Measurements from ENCODE around the gene PCGF1. TPM values are rescaled to one million over a fixed set of nuclear protein-coding genes. Genes with fewer than 3 reads are reported as not detected.

PCGF1 gene
- total RNA-seq, 1 experiment from 2014 or later = 30.5 TPM

DNA sequence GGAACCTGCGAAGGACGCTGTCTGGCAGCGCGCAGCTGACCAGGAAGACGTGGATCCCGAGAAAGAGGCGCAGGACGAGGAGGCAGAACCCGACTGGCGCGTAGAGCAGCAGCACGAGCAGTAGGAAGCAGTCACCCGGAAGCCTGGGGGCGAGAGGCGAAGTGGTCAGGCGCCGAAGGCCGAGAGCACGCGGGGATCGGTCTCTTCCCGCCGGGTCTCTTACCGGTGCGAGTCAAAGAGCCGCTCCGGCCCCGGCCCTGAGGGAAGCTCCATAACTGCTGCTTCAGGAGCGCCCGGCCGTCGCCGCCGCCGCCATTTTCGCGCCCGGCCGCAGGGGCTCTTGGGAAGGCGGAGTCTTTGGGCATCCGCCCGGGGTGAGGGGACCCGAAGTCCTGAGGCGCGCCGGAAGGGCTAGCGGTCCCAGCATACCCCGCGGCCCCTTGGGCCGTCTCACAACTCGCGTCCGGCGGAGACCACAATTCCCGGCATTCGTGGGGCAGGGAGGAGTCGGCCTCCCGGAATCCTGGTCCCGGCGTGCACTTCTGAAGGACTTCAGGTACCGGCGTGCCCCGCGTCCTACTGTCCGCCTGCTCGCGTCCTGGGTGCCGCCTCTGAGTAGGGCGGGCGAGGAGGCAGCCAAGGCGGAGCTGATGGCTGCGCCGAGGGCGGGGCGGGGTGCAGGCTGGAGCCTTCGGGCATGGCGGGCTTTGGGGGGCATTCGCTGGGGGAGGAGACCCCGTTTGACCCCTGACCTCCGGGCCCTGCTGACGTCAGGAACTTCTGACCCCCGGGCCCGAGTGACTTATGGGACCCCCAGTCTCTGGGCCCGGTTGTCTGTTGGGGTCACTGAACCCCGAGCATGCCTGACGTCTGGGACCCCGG, 22.1 kb upstream of the PCGF1 start, which contains the start of the genes AUP1 and HTRA2:
TSS of gene AUP1 (minus strand) at position 350 of the 882 bp plus-strand sequence. CDS start at position 273, 77 bp downstream.
TSS of gene HTRA2 (plus strand) at position 577 of the 882 bp plus-strand sequence. CDS start at position 651, 74 bp downstream.
- peaks cover 40% of the 10 kb centered on the region for H3K36me3 ChIP-seq
- H3K27me3 ChIP-seq = no peaks in the 10 kb centered on the region
- H3K4me3 ChIP-seq = peak within 1 kb of the TSS; percentile 80
- no peaks in the 10 kb centered on the region for H3K9me3 ChIP-seq (replicated peaks)
- H3K27ac ChIP-seq = peak within 1 kb of the TSS; percentile 79
- peak; percentile 99 for DNase-seq
- peaks cover 7% of the 10 kb centered on the region for H3K4me1 ChIP-seq

GRCh38 chr2:74528600-74529356, 21.3 kb upstream of the PCGF1 start:
- no peak for DNase-seq
- peaks cover 40% of the 10 kb centered on the region for H3K36me3 ChIP-seq
- no peaks in the 10 kb centered on the region for H3K9me3 ChIP-seq (replicated peaks)
- peaks cover 7% of the 10 kb centered on the region for H3K4me1 ChIP-seq
- peak overlapping the region; percentile 80 for H3K4me3 ChIP-seq
- H3K27me3 ChIP-seq = no peaks in the 10 kb centered on the region
- peak overlapping the region; percentile 79 for H3K27ac ChIP-seq

GRCh38 chr2:74527741-74528140, 20.2 kb upstream of the PCGF1 start:
- DNase-seq = no peak
- Histone ChIP-seq H3K36me3 (peaks cover 36% of the 10 kb centered on the region), H3K9me3 (replicated peaks) (no peaks in the 10 kb centered on the region), H3K27me3 (no peaks in the 10 kb centered on the region), H3K4me3 (no peak overlapping the region), H3K27ac (no peak overlapping the region), H3K4me1 (peaks cover 7% of the 10 kb centered on the region)

DNA sequence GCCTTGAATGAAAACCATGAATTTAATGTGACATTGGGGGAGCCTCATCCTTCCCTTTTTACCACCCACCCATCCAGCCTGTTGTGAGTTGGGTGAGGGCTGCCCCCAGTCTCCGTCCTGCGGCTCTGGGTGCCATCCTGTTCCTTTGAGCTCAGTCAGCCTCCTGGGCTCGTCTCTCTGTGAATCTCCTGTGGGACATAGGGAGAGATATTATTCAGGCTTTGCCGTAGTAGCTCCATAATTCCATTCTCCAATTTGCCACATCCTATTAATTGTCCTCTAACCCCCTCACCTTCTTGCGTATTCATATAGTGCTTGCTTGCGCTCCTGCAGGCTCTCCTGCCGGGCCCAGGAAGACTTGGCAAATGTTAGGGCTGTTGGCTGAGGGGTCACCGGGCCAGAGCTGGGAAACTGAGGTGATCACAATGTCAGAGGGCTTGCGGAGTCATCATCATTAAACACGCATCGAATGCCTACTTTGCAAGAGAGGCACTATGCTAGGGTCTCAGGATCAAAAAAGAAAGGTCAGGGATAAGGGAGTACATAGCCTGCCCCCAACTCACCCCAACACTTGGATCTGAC, 19.2 kb upstream of the PCGF1 start:
- H3K36me3 ChIP-seq = peaks cover 34% of the 10 kb centered on the region
- no peak overlapping the region for H3K4me3 ChIP-seq
- H3K27ac ChIP-seq = no peak overlapping the region
- DNase-seq = no peak
- peaks cover 7% of the 10 kb centered on the region for H3K4me1 ChIP-seq
- no peaks in the 10 kb centered on the region for H3K27me3 ChIP-seq
- H3K9me3 ChIP-seq (replicated peaks) = no peaks in the 10 kb centered on the region

DNA sequence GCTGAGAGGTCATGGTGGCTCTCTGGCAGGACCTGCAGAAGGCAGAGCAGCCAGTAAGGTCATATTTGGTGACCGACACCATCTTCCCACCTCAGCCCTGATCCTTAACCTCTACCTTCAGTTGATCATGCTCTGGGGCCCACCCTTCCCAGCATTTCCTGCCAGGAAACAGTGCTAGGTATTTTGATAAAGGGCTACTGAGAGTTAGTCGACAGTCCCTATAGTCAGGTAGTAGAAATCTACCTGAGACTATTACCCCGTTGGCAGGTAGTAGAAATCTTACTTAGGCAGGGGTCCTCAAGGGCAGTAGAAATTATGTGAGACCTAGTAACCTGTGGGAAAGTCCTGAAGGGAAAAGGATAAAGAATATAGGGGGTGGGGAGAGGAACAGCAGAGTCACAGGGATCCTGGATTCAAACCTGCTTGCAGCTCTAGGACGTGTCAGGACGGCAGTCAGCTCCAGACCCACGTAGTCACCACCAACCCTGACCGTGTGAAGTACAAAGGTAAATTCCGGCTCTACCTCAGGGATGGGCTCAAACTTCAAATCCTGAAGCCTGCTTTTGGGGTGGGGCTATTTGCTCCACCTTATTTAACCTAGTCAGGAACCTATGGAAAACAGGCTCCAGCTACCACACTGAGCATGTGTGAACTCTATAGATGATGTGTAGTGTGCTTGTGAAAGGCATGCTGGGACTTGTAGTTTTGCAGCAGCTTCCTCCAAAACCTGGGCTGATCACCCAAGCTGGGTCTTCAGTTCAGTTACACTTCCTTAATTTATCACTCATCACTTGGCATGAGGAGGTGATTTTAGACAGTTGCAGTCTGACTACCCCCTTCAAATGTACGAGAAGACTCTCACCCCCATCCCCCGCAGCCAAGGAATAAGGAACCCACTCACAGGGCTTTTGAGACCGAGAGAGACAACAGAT, 18.5 kb upstream of the PCGF1 start, which contains the start of gene DQX1:
TSS of gene DQX1 (minus strand) at position 515 of the 932 bp plus-strand sequence. CDS start at position 13, 502 bp downstream.
- H3K9me3 ChIP-seq (replicated peaks) = no peaks in the 10 kb centered on the region
- H3K27ac ChIP-seq = no peak within 1 kb of the TSS
- H3K36me3 ChIP-seq = peaks cover 30% of the 10 kb centered on the region
- H3K27me3 ChIP-seq = no peaks in the 10 kb centered on the region
- peaks cover 7% of the 10 kb centered on the region for H3K4me1 ChIP-seq
- H3K4me3 ChIP-seq = no peak within 1 kb of the TSS
- peak in 1 of 2 experiments; percentile 59 for DNase-seq

- Histone ChIP-seq H3K4me3 (no peak overlapping the region), H3K27me3 (no peaks in the 10 kb centered on the region), H3K9me3 (replicated peaks) (no peaks in the 10 kb centered on the region), H3K27ac (no peak overlapping the region), H3K4me1 (peaks cover 7% of the 10 kb centered on the region), H3K36me3 (peaks cover 30% of the 10 kb centered on the region)
- DNase-seq = no peak
These were observed 17.6 kb upstream of the PCGF1 start for GRCh38 chr2:74524955-74525716.

GRCh38 chr2:74524005-74524404, 16.5 kb upstream of the PCGF1 start:
- peaks cover 7% of the 10 kb centered on the region for H3K4me1 ChIP-seq
- peaks cover 30% of the 10 kb centered on the region for H3K36me3 ChIP-seq
- no peak for DNase-seq
- no peaks in the 10 kb centered on the region for H3K27me3 ChIP-seq
- no peaks in the 10 kb centered on the region for H3K9me3 ChIP-seq (replicated peaks)
- H3K4me3 ChIP-seq = no peak overlapping the region
- H3K27ac ChIP-seq = no peak overlapping the region

DNA sequence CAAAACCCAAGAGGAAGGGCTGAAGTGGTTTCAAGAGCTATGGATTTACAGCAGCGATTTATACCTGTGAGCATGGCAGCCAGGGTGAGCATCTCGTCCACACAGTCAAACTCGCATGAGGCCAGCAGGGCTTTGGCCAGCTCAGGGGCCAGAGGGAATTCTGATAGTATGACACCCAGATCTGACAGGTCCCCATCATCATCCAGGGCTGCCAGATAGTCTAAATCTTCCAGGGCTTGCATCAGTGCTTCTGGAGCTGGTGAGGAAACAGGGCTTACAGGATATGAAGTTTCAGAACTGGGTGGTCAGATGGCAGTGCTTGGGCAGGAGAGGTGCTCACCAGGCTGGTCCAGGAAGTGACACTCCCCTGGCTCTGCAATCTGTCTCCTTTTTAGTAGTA, 15.0 kb upstream of the PCGF1 start:
- H3K4me3 ChIP-seq = no peak overlapping the region
- no peaks in the 10 kb centered on the region for H3K9me3 ChIP-seq (replicated peaks)
- H3K27ac ChIP-seq = no peak overlapping the region
- DNase-seq = no peak
- no peaks in the 10 kb centered on the region for H3K27me3 ChIP-seq
- peaks cover 19% of the 10 kb centered on the region for H3K36me3 ChIP-seq
- H3K4me1 ChIP-seq = no peaks in the 10 kb centered on the region

DNA sequence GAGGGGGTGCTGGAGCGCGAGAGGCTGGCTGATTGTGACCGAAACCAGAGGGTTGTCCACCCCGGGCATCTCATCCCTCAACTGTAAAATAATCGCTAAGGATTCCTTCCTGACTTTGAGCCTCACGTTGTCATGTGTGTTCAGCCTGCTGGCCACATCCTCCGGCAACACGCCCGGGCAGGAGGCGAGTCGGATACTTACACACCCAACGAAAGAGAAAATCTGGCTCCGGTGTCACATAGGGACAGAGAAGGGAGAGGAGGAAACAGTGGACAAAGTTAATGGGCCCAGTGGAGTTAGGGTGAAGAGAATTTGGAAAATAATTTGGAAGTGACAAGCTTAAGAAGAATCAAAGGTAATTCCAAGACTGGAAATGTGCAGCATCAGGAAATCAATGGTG, 9.2 kb upstream of the PCGF1 start:
- DNase-seq = no peak
- Histone ChIP-seq H3K36me3 (no peaks in the 10 kb centered on the region), H3K4me1 (no peaks in the 10 kb centered on the region), H3K27ac (no peak overlapping the region), H3K4me3 (no peak overlapping the region), H3K9me3 (replicated peaks) (no peaks in the 10 kb centered on the region), H3K27me3 (no peaks in the 10 kb centered on the region)

- no peak for DNase-seq
- no peak overlapping the region for H3K27ac ChIP-seq
- no peaks in the 10 kb centered on the region for H3K4me1 ChIP-seq
- H3K9me3 ChIP-seq (replicated peaks) = no peaks in the 10 kb centered on the region
- no peaks in the 10 kb centered on the region for H3K27me3 ChIP-seq
- H3K36me3 ChIP-seq = no peaks in the 10 kb centered on the region
- H3K4me3 ChIP-seq = no peak overlapping the region
These were observed 8.6 kb upstream of the PCGF1 start for GRCh38 chr2:74515981-74516633.

GRCh38 chr2:74515271-74515980, 7.9 kb upstream of the PCGF1 start:
- no peak for DNase-seq
- Histone ChIP-seq H3K4me3 (no peak overlapping the region), H3K9me3 (replicated peaks) (no peaks in the 10 kb centered on the region), H3K36me3 (no peaks in the 10 kb centered on the region), H3K27me3 (no peaks in the 10 kb centered on the region), H3K27ac (no peak overlapping the region), H3K4me1 (no peaks in the 10 kb centered on the region)

DNA sequence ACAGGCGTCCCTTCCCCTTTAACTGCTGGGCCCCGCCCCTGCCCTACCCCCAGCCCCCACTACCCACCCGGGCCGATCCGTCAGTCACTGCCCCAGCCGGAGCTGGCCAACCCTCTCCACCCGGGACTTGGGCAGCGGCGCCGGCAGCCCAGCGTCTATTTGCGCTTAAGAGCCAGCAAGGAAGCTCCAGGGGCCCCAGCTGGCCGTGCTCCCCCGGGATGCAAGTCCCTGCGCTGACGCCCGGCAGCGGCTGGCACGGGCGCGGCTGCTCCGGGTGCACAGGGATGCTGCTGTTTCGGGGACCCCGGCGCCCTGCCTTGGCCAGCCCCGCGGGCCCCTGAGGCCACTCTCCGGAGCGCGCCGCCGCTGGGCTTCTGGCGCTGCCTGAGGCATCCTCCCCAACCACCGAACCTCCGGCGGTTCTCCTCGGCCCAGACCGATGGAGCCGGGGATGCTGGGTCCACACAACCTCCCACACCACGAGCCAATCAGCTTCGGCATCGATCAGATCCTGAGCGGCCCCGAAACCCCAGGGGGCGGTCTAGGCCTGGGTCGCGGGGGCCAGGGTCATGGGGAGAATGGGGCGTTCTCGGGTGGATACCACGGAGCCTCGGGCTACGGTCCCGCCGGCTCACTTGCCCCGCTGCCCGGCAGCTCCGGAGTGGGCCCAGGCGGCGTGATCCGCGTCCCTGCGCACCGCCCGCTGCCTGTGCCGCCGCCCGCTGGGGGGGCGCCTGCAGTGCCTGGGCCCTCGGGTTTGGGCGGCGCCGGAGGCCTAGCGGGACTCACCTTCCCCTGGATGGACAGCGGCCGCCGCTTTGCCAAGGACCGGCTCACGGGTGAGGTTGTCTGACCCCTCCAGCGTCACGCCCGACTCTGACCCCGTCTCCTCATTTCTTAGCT, 7.1 kb upstream of the PCGF1 start, which contains the start of gene TLX2:
TSS of gene TLX2 (plus strand) at position 83 of the 903 bp plus-strand sequence. CDS start at position 440, 357 bp downstream.
- Histone ChIP-seq H3K27me3 (no peaks in the 10 kb centered on the region), H3K36me3 (no peaks in the 10 kb centered on the region), H3K4me3 (no peak within 1 kb of the TSS), H3K27ac (no peak within 1 kb of the TSS), H3K9me3 (replicated peaks) (no peaks in the 10 kb centered on the region), H3K4me1 (no peaks in the 10 kb centered on the region)
- no peak for DNase-seq
